Cardiac muscle cell (in vitro differentiated cells and primary cell): ENCODE measurements around the gene ACKR3. TPM values are rescaled to one million over a fixed set of nuclear protein-coding genes. Genes with fewer than 3 reads are reported as not detected.

Source experiments
- DNase-seq, 2 donors: peaks; one replicate each; pipeline versions ENCODE4 v3.0.0 to v3.0.0-alpha.2; 2010 to 2017; ENCODE audit warnings: low read depth in 1 of 2, low spot score in 1 of 2
- H3K27ac ChIP-seq: fragments of 200-600 bp; sonication (generic); 2 replicates; pipeline ENCODE4 v1.5.1; 2016
- H3K27me3 ChIP-seq: fragments of 200-600 bp; sonication (generic); 2 replicates; pipeline ENCODE4 v1.6.0; 2016; ENCODE audit warnings: control low read depth
- H3K36me3 ChIP-seq: fragments of 200-600 bp; sonication (generic); 2 replicates; pipeline ENCODE4 v1.5.1; 2016; ENCODE audit warnings: control low read depth
- H3K4me1 ChIP-seq: fragments of 200-600 bp; sonication (generic); 2 replicates; pipeline ENCODE4 v1.8.1; 2017; ENCODE audit warnings: low read depth, mild to moderate bottlenecking, mixed run types
- H3K4me3 ChIP-seq: fragments of 200-600 bp; sonication (generic); 2 replicates; pipeline ENCODE4 v1.5.1; 2016; ENCODE audit warnings: mild to moderate bottlenecking
- H3K9me3 ChIP-seq: fragments of 200-600 bp; sonication (generic); 2 replicates; pipeline ENCODE4 v1.5.1; 2017; ENCODE audit warnings: low read depth, mild to moderate bottlenecking, control low read depth
- CTCF ChIP-seq: IDR thresholded peaks from 2 replicates; pipeline ENCODE4 v1.5.1; 2012; ENCODE audit warnings: low read depth, mild to moderate bottlenecking, low read length
- polyA plus RNA-seq: library from polyadenylated mRNA; unstranded; fragments of >200 nt; fragmentation: Nextera tagmentation; extraction: Ambion mirVana; gene quantifications from 2 replicates; pipeline ENCODE4 v1.2.1, GENCODE V29; 2016
- total RNA-seq: library from RNA; depleted of rRNA; stranded (reverse); fragments of >200 nt; gene quantifications from 2 replicates; pipeline ENCODE4 v1.2.3, GENCODE V29; 2016

ACKR3 gene
- total RNA-seq: 2.1 and 2.5 TPM in 2 replicates
- 4.3 and 5.7 TPM in 2 replicates for polyA plus RNA-seq

GRCh38 chr2:236569573-236569973, at the start of gene ACKR3:
Gene ACKR3 (plus strand): TSS chr2:236569825. CDS start chr2:236580466, 10,641 bp downstream.
- peak within 1 kb of the TSS; percentile 46 for H3K27ac ChIP-seq
- H3K9me3 ChIP-seq: no peaks in the 10 kb centered on the region
- no peaks in the 10 kb centered on the region for H3K36me3 ChIP-seq
- H3K27me3 ChIP-seq: peaks cover 27% of the 10 kb centered on the region
- peak; percentile 79 to 89 for DNase-seq
- peaks cover 56% of the 10 kb centered on the region for H3K4me1 ChIP-seq
- TF ChIP-seq CTCF: peak; percentile 54
- peak within 1 kb of the TSS; percentile 11 for H3K4me3 ChIP-seq

- Histone ChIP-seq H3K4me1 (no peaks in the 10 kb centered on the region), H3K27me3 (peaks cover 10% of the 10 kb centered on the region), H3K9me3 (no peaks in the 10 kb centered on the region), H3K4me3 (no peak overlapping the region), H3K36me3 (no peaks in the 10 kb centered on the region), H3K27ac (no peak overlapping the region)
- no peak for DNase-seq
- no peak for TF ChIP-seq CTCF
Measured at GRCh38 chr2:236521556-236521955, 48.1 kb upstream of the ACKR3 start.

- Histone ChIP-seq H3K27ac (no peak overlapping the region), H3K4me1 (peaks cover 9% of the 10 kb centered on the region), H3K4me3 (no peak overlapping the region), H3K27me3 (peaks cover 10% of the 10 kb centered on the region), H3K36me3 (no peaks in the 10 kb centered on the region), H3K9me3 (no peaks in the 10 kb centered on the region)
- TF ChIP-seq CTCF: no peak
- no peak for DNase-seq
Measured at GRCh38 chr2:236523249-236523648, 46.4 kb upstream of the ACKR3 start.

GRCh38 chr2:236525411-236525997, 44.1 kb upstream of the ACKR3 start:
- H3K36me3 ChIP-seq: no peaks in the 10 kb centered on the region
- no peaks in the 10 kb centered on the region for H3K9me3 ChIP-seq
- H3K4me3 ChIP-seq: no peak overlapping the region
- H3K27ac ChIP-seq: no peak overlapping the region
- peaks cover 9% of the 10 kb centered on the region for H3K4me1 ChIP-seq
- DNase-seq: no peak
- no peak for TF ChIP-seq CTCF
- no peaks in the 10 kb centered on the region for H3K27me3 ChIP-seq

- TF ChIP-seq CTCF: no peak
- H3K4me3 ChIP-seq: no peak overlapping the region
- no peak for DNase-seq
- H3K9me3 ChIP-seq: no peaks in the 10 kb centered on the region
- no peaks in the 10 kb centered on the region for H3K27me3 ChIP-seq
- no peaks in the 10 kb centered on the region for H3K36me3 ChIP-seq
- peaks cover 9% of the 10 kb centered on the region for H3K4me1 ChIP-seq
- peak overlapping the region; percentile 70 for H3K27ac ChIP-seq
Measured at GRCh38 chr2:236526455-236527158, 43.0 kb upstream of the ACKR3 start.
